ENCODE data around the gene STAC3.

Gene STAC3

DNA sequence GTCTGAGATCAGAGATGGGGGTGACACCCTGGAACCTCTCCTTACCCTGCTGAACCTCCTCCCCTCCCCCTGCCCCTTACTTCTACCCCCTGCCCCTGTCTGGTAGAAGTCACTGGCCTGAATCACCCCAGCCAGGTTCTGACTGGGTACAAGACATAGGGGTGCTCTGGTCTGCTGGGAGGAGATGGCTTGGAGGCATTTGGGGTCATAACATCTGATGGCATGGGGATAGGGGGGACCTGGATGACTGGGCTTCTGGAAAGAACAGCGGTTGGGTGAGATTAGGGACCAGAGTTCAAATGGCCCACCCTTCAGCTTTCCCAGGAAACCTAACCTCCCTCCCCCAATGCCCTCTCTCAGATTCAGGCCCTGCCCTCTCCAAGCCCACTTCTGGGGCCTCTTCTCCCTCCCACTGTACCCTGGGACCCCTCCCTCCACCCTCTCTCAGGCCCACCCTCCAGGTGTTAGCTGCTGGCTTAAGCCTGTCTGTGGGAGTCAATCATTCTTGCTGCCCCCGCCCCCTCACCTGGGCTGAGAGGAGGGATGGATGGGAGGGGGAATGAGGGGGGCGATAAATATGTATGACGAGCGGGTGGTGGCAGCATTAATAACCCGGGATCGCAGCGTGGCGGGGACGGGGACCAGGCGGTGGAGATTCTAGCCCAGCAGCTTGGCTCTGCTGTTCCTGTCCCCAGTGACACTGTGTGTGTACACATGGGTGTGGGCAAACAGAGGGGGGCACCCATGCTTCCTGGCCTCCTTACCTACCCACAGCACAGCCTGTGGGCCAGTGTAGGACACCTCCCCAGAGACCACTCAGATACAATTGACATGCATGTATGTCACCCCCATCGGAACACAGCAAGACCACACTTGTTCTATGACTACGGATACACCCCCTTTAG lies 28.4 kb downstream of the STAC3 start:
- DNase-seq = no peak

DNA sequence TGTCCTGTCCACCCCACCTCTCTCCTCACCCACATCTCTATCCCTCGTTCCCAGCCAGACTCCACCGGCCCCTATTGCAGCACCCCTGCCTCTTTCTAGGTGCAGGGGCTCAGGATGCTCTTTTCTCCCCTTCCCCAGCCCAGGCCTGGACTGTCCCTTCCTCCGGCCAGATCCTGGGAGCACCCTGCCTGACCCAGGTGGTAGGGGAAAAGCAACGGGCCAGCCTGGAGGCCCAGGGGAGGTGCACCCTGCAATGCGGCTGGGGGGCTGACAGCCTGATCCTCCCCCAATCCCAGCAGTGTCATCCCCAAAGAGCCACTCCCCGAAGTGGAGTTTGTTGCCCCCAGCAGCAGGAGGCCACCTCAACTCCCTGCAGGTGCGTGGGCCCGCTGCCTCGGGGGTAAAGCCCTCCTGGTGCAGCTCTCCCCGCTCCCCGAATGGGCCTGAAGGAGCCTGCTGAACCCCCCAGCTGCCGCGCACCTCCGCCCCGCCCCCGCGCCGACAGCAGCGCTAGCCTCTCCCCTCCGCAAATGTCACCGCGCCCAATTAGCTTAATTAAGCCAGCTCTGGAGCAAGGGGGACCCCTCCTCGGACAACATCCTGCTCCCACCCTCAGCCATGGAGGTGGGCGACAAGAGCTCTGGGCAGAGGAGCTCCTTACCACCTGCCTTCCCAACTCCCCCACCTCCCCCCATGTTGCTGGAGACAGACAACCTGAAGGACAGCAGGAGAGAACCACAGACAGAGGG lies 29.6 kb downstream of the STAC3 start:
- DNase-seq = no peak

DNA sequence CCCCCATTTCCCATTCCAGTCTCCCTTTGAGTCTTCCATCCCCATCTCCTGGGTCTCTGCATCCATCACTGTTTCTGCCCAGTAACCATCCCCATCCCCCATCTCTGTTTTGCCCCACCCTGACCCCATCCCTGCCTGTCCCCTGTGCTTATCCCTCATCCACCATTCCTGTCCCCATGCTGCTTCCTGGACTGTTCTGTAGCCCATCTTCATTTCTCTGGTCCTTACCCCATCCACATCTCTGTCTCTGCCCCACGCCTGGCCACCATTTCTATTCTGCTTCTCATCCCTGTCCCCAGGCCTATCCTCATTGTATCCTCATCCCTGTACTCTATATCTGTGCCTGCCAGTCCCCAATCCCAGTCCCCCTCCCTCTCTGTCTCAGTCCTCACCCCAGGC lies 30.2 kb downstream of the STAC3 start:
- no peak for DNase-seq

DNA sequence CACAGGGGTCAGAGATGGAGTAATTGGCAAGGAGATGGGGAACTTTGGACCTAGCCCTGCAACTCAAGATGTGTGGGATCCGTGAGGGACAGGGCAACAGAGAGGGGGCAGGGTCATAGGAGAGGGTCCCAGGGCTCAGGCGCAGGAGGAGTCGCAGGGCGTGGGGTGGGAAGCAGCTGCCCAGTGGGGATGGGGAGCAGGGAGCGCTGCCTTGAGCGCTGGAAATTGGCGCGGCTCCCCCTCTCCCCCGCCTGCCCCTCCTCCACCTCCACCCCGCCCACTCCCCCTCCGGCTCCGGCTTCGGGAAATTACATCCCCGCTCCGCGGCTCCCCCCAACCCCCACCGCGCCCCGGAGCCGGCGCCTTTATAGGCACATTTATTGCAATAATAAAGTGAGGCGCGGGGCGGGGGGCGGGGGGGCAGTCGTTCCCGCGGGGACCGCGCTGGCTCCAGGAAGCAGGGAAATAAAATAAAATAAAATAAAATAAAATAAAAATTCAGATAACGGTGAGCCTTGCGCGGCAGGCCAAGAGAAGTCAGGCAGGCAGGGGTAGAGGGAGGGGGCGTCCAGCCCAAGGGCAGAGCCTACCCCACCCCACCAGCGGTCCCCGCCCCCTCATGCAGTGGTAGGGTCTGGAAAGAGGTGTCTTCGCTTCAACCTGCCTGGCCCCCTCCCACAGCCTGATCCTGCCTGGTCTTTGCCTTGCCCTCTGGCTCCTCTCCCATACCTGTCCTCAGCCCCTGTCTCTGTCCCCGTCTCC lies 30.8 kb downstream of the STAC3 start:
- no peak for DNase-seq

GRCh38 chr12:57219205-57219992 lies 31.6 kb downstream of the STAC3 start:
- no peak for DNase-seq

GRCh38 chr12:57218030-57218853 lies 32.7 kb downstream of the STAC3 start:
- DNase-seq = no peak

DNA sequence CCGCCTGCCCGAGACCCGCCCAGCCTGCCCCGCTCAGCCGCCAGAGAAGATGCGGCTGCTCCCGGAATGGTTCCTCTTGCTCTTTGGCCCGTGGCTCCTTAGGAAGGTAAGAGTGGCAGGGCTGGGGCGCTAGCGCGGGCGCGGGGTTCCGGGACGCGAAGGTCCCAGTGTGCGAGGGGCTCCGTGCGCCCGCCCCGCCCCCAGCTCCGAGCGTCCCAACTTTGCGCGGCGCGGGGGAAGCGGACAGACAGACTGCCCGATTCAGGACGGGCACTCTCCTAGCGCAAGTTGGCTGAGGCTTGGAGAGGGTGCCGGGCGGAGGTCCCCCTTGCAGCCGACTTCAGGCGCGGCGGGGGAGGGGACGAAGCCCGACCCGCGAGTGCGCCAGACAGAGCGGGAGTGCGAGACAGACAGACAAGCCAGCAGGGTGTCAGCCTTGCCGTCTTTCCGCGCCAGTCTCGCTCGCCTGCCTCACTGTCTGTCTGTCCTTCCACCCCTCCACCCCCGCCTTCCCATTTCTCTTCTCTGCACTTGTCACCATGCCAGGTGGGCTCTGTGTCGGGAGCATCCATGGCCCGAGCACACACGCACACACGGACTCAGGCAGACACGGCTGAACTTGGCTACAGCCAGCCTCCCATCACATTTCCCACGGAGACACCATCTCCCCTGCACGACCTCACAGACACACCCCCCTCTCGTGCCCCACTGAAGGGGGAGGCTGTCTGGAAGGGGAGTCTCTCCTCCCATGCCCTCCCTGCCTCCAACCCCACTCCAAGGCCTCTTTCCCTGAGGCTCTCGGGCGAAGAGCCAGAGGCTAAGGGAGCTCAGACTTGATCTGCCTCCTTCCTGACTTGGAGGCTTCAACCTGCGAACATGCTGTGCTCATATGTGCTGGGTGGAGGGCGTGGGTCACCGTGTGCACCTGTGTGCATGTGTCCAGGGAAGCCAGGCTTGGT lies 33.8 kb downstream of the STAC3 start:
- peak; percentile 41 for DNase-seq

- DNase-seq = peak; percentile 42
Observed at GRCh38 chr12:57216014-57216911, 34.7 kb downstream of the STAC3 start, which contains the start of gene NXPH4. NXPH4 (plus strand) TSS chr12:57216794; CDS start chr12:57216970, 176 bp downstream.

DNA sequence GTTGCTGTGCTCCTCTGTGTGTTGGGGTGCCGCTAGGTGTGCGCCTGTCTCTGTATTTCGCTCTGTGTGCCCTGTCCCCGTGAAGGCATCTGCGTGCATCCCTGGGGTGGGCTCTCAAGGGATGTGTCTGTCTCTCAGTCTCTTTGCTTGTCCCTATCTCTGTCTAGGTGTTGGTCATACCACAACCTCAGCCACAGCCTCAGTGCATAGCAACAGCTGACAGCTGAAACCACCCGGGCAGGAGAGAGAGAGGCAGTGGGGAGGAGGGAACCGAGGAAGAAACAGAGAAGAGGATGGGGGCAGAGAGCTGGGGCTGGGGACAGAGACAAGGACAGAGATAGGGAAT lies 35.3 kb downstream of the STAC3 start:
- no peak for DNase-seq

DNA sequence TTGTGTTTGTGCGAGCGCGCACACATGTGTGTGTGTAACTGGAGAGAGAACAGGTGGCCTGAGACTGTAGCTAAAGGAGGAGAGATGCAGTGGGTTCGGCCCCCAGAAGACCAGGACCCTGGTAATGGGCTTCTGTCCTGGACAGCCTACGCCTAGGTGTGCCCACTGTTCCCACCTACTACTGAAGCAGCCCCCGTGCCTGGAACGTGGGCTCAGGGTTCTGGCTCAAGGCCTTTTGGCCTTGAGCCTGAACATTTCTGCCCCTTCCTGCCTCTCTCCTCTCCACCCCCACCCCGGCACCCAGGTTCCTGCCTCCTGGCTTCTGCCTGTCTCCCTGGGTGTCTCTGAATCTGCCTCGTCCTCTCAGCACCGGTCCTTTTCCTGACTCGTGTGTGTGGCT lies 35.9 kb downstream of the STAC3 start:
- DNase-seq = no peak

DNA sequence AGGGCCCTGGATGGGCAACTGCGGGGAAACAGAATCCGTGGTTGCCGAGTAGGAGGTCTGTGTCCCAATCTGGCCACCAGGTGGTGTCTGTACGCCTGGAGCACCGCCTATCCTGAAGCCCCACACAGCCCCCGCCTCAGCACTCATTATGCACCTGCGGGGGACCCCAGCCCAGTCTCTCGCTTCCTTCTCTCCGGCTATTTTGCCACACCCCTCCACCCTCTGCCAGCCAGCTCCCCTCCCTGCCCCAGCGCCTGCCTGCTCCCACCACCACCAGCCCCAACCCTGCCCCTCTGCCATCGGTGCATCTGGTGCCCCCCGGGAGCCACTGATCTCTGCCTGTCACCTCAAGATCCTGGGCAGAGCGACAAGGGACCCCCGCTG lies 36.6 kb downstream of the STAC3 start:
- peak; percentile 60 for DNase-seq

- DNase-seq = no peak
Observed at GRCh38 chr12:57213763-57214397, 37.1 kb downstream of the STAC3 start.

GRCh38 chr12:57213058-57213715 lies 37.8 kb downstream of the STAC3 start:
- DNase-seq = peak; percentile 83

- DNase-seq = no peak
Observed at GRCh38 chr12:57212701-57213057, 38.3 kb downstream of the STAC3 start.

GRCh38 chr12:57211791-57212700 lies 38.9 kb downstream of the STAC3 start:
- no peak for DNase-seq

GRCh38 chr12:57210926-57211692 lies 39.9 kb downstream of the STAC3 start:
- DNase-seq = no peak

Measured in activated gamma-delta T cell treated with Interleukin-2 at 50 U/mL for 16 hours (primary cell).